ENCODE data around the gene HOXA4. TPM values are rescaled to one million over a fixed set of nuclear protein-coding genes. Genes with fewer than 3 reads are reported as not detected.

Gene HOXA4
- total and polyA plus RNA-seq, 3 donors from 2014 or later, result 1.7 to 3.4 (median 3.3) TPM

GRCh38 chr7:27101171-27101956, 29.2 kb downstream of the HOXA4 start:
- intact Hi-C loops (cut with DNase I; ENCODE audit: low total_unique reads), result no loop called here
- H3K36me3 ChIP-seq (ENCODE audit: low read depth, missing control alignments), result no peaks in the 10 kb centered on the region
- no peaks in the 10 kb centered on the region for H3K9me3 ChIP-seq
- no peaks in the 10 kb centered on the region for H3K4me1 ChIP-seq
- DNase-seq, result no peak
- H3K27ac ChIP-seq, result no peak overlapping the region
- no peak for TF ChIP-seq POLR2A (IDR thresholded peaks at IDR 0.05)
- TF ChIP-seq CTCF (IDR thresholded peaks at IDR 0.05), result no peak
- H3K27me3 ChIP-seq, result no peaks in the 10 kb centered on the region
- no peak overlapping the region for H3K4me3 ChIP-seq
- WGBS, 2 donors, result 17 to 19% methylated on average over 25 of the region's 25 CpGs

GRCh38 chr7:27100694-27101170, 29.8 kb downstream of the HOXA4 start:
- Histone ChIP-seq H3K9me3 (no peaks in the 10 kb centered on the region), H3K36me3 (ENCODE audit: low read depth, missing control alignments) (no peaks in the 10 kb centered on the region), H3K27ac (no peak overlapping the region), H3K4me3 (no peak overlapping the region), H3K4me1 (no peaks in the 10 kb centered on the region), H3K27me3 (no peaks in the 10 kb centered on the region)
- no peak for TF ChIP-seq CTCF (IDR thresholded peaks at IDR 0.05)
- no peak for TF ChIP-seq POLR2A (IDR thresholded peaks at IDR 0.05)
- no peak for DNase-seq
- WGBS, 2 donors, result 47 to 58% methylated on average over 8 of the region's 8 CpGs
- intact Hi-C loops (cut with DNase I; ENCODE audit: low total_unique reads), result no loop called here

GRCh38 chr7:27099453-27100370, 30.8 kb downstream of the HOXA4 start:
- Histone ChIP-seq H3K4me3 (no peak overlapping the region), H3K4me1 (no peaks in the 10 kb centered on the region), H3K27me3 (no peaks in the 10 kb centered on the region), H3K36me3 (ENCODE audit: low read depth, missing control alignments) (no peaks in the 10 kb centered on the region), H3K27ac (no peak overlapping the region), H3K9me3 (no peaks in the 10 kb centered on the region)
- intact Hi-C loops (cut with DNase I; ENCODE audit: low total_unique reads), result no loop called here
- no peak for DNase-seq
- TF ChIP-seq CTCF (IDR thresholded peaks at IDR 0.05) (no peak), POLR2A (IDR thresholded peaks at IDR 0.05) (no peak)
- 56 to 65% methylated on average over 8 of the region's 8 CpGs for WGBS, 2 donors

GRCh38 chr7:27098578-27099451, 31.7 kb downstream of the HOXA4 start:
- Histone ChIP-seq H3K36me3 (ENCODE audit: low read depth, missing control alignments) (no peaks in the 10 kb centered on the region), H3K9me3 (no peaks in the 10 kb centered on the region), H3K27me3 (no peaks in the 10 kb centered on the region), H3K4me1 (no peaks in the 10 kb centered on the region), H3K4me3 (no peak overlapping the region), H3K27ac (no peak overlapping the region)
- no peak for DNase-seq
- intact Hi-C loops (cut with DNase I; ENCODE audit: low total_unique reads), result no loop called here
- TF ChIP-seq POLR2A (IDR thresholded peaks at IDR 0.05), result no peak
- no peak for TF ChIP-seq CTCF (IDR thresholded peaks at IDR 0.05)
- WGBS, 2 donors, result 7 to 12% methylated on average over 38 of the region's 38 CpGs
